ENCODE data around the gene BCOR. TPM values are rescaled to one million over a fixed set of nuclear protein-coding genes. Genes with fewer than 3 reads are reported as not detected.

BCOR gene
- total RNA-seq, 4 donors from 2014 or later: 19.8 to 32.2 (median 26.0) TPM

GRCh38 chrX:40060356-40060845 is 37.4 kb downstream of the BCOR start:
- no peak for DNase-seq
- Histone ChIP-seq H3K27me3 (no peaks in the 10 kb centered on the region), H3K4me1 (no peaks in the 10 kb centered on the region), H3K27ac (no peak overlapping the region), H3K36me3 (peaks cover 0 to 59% (median 0%) of the 10 kb centered on the region in 3 donors), H3K4me3 (no peak overlapping the region), H3K9me3 (no peaks in the 10 kb centered on the region)
- TF ChIP-seq POLR2A (IDR thresholded peaks at IDR 0.05): no peak
- no peak for TF ChIP-seq CTCF (IDR thresholded peaks at IDR 0.05)

GRCh38 chrX:40058719-40059118 is 39.0 kb downstream of the BCOR start:
- H3K9me3 ChIP-seq: no peaks in the 10 kb centered on the region
- no peaks in the 10 kb centered on the region for H3K4me1 ChIP-seq
- peak in 2 of 3 donors; percentile 54 to 62 for DNase-seq
- no peak overlapping the region for H3K4me3 ChIP-seq
- peak overlapping the region in 1 of 4 donors; percentile 13 for H3K27ac ChIP-seq
- no peak for TF ChIP-seq POLR2A (IDR thresholded peaks at IDR 0.05)
- TF ChIP-seq CTCF (IDR thresholded peaks at IDR 0.05): no peak
- no peaks in the 10 kb centered on the region for H3K27me3 ChIP-seq
- H3K36me3 ChIP-seq: peaks cover 0 to 69% (median 0%) of the 10 kb centered on the region in 3 donors

GRCh38 chrX:40057405-40057804 is 40.4 kb downstream of the BCOR start:
- TF ChIP-seq CTCF (IDR thresholded peaks at IDR 0.05): no peak
- TF ChIP-seq POLR2A (IDR thresholded peaks at IDR 0.05): no peak
- Histone ChIP-seq H3K4me3 (no peak overlapping the region), H3K4me1 (no peaks in the 10 kb centered on the region), H3K9me3 (no peaks in the 10 kb centered on the region), H3K36me3 (peaks cover 0 to 66% (median 0%) of the 10 kb centered on the region in 3 donors), H3K27ac (no peak overlapping the region), H3K27me3 (no peaks in the 10 kb centered on the region)
- DNase-seq: no peak

GRCh38 chrX:40056420-40056819 is 41.3 kb downstream of the BCOR start:
- Histone ChIP-seq H3K36me3 (peaks cover 0 to 69% (median 0%) of the 10 kb centered on the region in 3 donors), H3K4me3 (no peak overlapping the region), H3K4me1 (no peaks in the 10 kb centered on the region), H3K27ac (no peak overlapping the region), H3K27me3 (no peaks in the 10 kb centered on the region), H3K9me3 (no peaks in the 10 kb centered on the region)
- no peak for DNase-seq
- no peak for TF ChIP-seq CTCF (IDR thresholded peaks at IDR 0.05)
- no peak for TF ChIP-seq POLR2A (IDR thresholded peaks at IDR 0.05)

- Histone ChIP-seq H3K4me1 (no peaks in the 10 kb centered on the region), H3K27me3 (no peaks in the 10 kb centered on the region), H3K4me3 (no peak overlapping the region), H3K9me3 (peaks cover 0 to 7% (median 2%) of the 10 kb centered on the region in 4 donors), H3K36me3 (peaks cover 0 to 69% (median 0%) of the 10 kb centered on the region in 3 donors), H3K27ac (no peak overlapping the region)
- TF ChIP-seq CTCF (IDR thresholded peaks at IDR 0.05) (no peak), POLR2A (IDR thresholded peaks at IDR 0.05) (no peak)
- no peak for DNase-seq
Measured at GRCh38 chrX:40055495-40055894, 42.3 kb downstream of the BCOR start.

GRCh38 chrX:40054793-40055192 is 43.0 kb downstream of the BCOR start:
- peaks cover 0 to 74% (median 0%) of the 10 kb centered on the region in 3 donors for H3K36me3 ChIP-seq

More at GRCh38 chrX:40054793-40055192, 43.0 kb downstream of the BCOR start:
- Histone ChIP-seq H3K9me3 (peaks cover 0 to 13% (median 4%) of the 10 kb centered on the region in 4 donors), H3K4me3 (no peak overlapping the region), H3K27ac (no peak overlapping the region), H3K27me3 (no peaks in the 10 kb centered on the region), H3K4me1 (no peaks in the 10 kb centered on the region)
- TF ChIP-seq POLR2A (IDR thresholded peaks at IDR 0.05) (no peak), CTCF (IDR thresholded peaks at IDR 0.05) (no peak)
- DNase-seq: no peak
